ENCODE measurements around the gene HCFC1.
"Not testable (repeated sequence)": the region's sequence is repeated elsewhere in the genome, so short reads cannot be mapped to it uniquely, and the experiment has no call there.

The HCFC1 gene

DNA sequence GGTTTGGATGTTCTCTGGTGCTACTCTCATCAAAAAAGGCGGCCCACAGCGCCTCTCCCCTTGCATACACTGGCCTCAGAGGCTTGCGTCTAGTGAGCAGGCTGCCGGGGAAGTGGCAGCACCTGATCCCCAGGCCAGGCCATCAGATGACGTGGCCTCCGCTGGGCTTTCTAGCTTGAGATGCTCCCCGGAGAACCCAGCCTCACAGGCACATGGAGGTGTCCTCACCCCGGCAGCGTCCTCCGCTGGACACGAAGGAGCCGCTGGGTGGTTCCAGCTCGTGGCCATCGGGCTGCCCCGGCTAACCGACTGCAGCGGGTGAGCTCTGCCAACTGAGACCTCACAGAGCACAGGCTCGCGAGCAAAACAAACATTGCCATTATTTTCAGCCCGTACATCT, 35.3 kb upstream of the HCFC1 start:
- no peak for DNase-seq

DNA sequence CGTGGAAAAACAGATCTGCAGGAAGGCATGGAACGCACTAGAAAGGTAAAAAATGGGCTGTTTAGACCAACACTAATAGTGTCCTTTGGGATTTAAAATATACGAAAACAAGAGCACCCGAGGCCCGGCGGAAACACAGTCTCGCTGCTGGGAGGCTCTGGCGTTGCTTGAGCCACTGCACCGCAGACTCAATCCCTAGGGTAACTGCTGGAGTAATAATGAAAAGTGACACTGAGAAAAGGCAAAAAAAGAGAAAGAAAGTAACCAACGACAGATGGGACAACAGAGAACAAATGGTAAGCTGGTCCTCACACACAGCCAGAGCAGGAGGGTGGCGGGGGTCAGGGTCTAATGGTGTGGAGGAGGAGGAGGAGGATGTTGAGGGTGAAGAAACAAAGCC, 32.7 kb upstream of the HCFC1 start:
- DNase-seq, result no peak

DNA sequence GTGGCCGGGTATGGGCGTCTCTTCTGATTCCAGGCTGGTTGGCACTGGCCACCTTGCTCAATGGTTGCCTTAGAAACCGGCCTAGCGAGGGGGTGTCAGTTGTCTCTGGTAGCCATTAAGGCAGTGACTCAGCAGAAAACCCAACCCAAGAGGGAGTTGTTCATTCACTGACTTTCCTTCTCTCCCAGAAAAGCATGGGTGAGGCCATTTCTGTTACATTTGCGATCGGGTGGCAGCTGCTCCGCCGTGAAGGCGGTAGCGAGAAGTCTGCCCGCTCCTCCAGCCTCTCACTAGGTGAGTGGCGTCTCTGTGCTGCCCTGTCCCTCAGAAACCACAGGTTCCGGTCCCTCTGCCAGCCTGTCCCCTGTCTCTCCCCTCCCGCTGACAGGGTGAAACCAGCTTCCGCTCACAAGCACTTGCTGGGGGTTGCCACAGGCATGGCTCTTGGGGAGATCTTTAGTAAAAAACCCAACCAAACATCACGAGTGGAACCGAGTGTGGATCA, 30.6 kb upstream of the HCFC1 start:
- DNase-seq, result peak; percentile 68

DNA sequence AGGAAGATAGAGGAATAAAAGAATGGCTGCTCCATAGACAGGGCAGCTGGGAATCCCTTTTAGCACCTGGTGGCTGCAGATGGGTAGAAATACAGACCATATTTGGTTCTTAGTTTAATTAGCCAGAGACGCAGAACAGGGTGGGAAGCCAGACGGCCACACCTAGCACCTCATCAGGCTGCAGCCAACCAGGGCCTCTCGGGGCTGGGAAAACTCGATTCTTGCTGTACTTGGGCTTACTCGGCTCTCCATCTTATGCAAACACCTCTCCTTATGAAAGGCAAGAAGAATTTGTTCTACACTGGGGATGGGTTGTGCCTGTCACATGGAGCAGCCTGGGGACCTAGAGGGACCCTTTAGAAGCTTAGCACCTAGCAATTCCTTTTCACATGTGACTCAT, 28.4 kb upstream of the HCFC1 start:
- DNase-seq, result no peak

DNA sequence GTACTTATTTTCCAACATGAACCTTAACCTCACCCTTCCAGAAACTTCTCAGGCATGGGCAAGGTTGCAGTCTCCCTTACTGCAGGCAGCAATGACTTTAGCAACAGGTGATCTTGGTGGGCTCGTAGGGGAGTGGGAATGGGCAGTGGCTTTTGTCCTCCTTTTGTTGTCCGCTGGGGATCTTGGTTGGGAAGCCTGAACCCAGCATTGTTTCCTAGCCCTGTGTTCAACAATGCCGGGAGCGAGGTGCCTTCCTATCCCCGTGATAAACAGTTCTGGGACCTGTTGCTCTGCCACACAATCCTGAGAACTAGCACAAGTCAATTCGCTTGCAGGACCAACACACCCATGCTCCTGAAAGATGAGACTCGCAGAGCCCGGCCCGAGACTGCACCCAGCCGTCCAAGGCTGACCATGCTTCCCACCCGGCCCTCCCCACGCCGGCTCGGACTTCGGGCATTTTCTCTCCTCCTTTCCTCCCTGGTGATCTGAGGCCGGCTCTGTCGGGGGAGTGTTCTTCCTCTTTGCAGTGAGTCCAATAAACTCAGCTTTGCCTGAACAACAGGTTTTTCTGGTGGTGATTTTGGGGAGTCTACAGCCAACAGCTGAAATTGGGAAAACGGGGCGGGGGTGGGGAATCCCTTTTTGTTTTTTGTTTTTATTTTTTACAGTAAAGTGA, 27.9 kb upstream of the HCFC1 start:
- DNase-seq, result no peak

- DNase-seq, result no peak
Observed at GRCh38 chrX:153995504-153995903, 23.9 kb upstream of the HCFC1 start.

DNA sequence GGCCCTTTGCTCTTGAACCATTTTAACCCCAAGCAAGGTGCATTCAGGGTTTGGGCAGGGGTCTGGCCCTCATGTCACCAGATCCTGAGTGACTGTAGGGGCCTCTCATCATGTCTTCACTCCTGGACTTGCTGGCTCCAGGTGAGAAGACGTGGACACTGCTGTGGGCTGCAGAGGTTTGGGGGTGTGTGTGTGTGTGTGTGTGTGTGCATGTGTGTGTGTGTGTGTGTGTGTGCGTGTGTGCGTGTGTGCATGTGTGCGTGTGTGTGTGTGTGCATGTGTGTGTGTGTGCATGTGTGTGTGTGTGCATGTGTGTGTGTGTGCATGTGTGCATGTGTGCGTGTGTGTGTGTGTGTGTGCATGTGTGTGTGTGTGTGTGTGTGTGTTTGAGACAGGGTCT, 22.8 kb upstream of the HCFC1 start:
- DNase-seq, result not testable (repeated sequence)

DNA sequence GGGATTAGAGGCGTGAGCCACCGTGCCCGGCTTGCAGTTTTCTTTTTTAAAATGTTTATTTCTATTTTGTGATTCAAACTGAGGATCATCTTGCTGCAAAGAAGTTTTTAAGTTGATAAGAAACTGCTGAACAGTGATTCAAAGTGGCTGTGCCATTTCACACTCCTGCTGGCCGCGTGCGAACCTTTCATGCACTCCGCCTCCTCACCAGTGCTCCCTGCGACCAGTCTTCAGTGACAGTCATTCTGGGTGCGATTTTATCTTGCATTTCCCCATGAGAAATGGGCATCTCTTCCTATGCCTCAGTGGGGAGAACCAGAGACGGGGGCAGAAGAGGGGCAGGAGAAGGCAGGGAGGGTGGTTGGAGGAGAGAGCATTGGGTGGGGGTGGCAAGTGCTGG, 22.4 kb upstream of the HCFC1 start:
- DNase-seq, result no peak

DNA sequence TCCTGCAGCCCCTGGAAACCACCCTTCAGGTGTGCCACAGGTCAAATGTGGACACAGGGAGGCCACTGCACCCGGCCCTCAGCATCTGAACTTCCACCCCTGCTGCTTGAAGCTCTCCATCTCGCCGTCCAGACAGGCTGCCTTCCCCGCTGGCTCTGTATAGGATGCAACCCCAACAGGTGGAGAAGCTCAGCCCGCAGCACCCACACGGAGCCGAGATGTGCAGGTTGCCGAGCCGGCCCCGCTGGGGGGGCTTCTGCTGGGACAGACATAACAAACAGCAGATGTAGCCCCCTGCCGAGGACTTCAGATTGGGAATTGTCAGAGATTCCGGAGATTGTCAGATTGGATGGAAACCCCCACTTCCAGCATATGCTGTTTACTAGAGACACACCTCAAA, 21.5 kb upstream of the HCFC1 start:
- DNase-seq, result no peak

GRCh38 chrX:153992180-153992579, 20.6 kb upstream of the HCFC1 start:
- DNase-seq, result no peak

DNA sequence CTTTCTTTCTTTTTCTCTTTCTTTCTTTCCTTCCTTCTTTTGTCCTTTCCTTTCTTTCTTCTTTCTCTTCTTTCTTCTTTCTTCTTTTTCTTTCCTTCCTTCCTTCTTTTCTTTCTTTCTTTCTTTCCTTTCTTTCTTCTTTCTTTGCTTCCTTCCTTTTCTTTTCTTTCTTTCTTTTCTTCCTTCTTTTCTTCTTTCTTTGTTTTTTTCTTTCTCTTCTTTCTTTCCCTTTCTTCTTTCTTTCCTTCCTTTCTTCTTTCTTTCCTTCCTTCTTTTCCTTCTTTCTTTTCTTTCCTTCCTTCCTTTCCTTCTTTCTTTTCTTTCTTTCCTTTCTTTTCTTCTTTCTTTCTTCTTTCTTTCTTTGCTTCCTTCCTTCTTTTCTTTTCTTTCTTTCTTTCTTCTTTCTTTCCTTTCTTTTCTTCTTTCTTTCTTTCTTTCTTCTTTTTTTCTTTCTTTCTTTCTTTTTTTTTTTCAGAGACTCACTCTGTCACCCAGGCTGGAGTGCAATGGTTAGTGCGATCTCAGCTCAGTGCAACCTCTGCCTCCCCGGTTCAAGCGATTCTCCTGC, 19.5 kb upstream of the HCFC1 start:
- no peak for DNase-seq

GRCh38 chrX:153989973-153990655, 18.5 kb upstream of the HCFC1 start:
- no peak for DNase-seq

GRCh38 chrX:153988493-153988892, 16.9 kb upstream of the HCFC1 start:
- no peak for DNase-seq

DNA sequence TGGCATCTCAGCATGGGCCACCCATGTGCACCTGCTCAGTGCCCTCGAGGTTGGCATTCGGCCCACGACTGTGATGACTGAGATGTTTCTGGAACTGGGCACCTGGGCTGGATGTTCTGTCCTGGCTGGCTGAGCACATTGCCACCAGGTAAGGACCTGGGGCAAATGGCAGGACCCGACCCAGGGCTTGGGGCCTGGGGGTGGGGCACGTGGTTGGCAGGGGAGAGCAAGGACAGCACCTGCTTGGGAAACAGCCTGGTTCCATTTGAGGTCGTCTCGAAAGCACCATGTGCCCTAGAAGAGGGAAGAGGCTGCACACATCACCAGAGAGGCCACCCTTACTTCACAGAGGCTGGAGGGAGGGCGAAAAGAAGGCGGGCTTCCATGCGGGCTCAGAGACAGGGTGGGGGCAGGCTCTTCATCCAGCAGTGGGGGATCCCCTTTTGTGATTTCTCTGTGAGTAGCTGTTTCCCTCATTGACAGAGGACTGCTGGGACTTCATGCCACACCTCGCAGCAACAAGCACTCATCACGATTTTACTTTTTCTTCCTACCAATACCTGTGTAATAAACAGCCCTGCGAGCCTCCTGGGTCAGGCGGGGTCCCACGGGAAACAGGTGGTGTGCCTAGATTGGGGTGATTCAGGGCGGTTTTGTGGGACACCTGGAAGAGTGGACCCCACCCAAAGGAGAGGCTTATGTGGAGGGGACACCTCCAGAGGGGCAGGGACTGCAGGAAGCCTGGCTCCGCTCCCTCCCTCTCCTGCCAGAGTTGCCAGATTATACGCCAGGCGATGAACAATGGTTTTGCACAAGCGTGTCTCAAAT, 12.9 kb upstream of the HCFC1 start:
- DNase-seq, result peak; percentile 62

DNA sequence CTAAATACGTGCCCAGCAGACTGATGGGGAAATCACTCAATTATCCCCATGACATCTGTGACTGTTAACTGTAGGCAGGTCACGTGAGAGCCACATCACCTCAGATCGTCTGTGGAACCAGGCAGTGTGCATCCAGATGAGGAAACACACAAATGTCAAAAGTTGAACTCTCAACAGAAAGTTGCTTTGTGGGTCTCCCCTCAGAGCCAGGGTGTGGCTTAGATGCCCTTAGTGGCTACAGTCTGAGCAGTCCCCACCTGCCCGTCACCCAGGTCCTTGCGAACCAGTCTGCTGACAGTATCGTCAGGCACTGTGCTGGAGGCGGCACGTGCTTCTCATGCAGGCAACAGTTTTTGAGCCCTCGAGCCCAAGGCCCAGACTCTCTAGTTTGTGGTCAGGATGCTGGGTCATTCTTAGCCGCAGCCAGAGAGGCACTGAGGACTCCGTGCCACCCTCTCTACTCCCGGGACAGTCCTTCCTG, 11.7 kb upstream of the HCFC1 start:
- DNase-seq, result no peak

DNA sequence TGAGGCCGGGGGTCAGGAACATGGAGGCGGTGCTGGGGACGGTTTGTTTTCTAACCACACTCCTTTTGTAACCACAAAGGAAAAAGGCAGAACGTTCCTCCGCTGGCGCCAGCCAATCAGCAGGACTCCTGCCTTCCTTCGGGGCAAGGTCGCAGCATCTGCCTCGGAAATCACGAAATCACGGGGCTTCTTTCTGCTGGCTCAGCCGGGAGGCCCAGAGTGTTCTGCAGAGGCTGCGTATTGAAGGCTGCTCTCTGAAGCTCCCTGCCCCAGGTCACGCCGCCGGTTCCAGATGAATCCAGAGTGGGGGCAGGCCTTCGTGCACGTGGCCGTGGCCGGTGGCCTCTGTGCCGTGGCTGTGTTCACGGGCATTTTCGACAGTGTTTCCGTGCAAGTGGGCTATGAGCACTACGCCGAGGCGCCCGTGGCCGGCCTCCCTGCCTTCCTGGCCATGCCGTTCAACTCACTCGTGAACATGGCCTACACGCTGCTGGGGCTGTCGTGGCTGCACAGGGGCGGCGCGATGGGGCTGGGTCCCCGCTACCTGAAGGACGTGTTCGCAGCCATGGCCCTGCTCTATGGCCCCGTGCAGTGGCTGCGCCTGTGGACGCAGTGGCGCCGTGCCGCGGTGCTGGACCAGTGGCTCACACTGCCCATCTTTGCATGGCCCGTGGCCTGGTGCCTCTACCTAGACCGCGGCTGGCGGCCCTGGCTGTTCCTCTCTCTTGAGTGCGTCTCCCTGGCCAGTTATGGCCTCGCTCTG, 10.3 kb upstream of the HCFC1 start:
- peak; percentile 77 for DNase-seq

GRCh38 chrX:153981231-153981630, 9.6 kb upstream of the HCFC1 start:
- DNase-seq, result no peak

- not testable (repeated sequence) for DNase-seq
Observed at GRCh38 chrX:153980394-153980793, 8.8 kb upstream of the HCFC1 start.

- DNase-seq, result no peak
Observed at GRCh38 chrX:153974726-153975286, 3.2 kb upstream of the HCFC1 start.

GRCh38 chrX:153974003-153974725, 2.5 kb upstream of the HCFC1 start:
- no peak for DNase-seq

All from CD4-positive, alpha-beta T cell treated with Interleukin-10 for 1 hour (primary cell).